Heart right ventricle (tissue), 16 donors: Measurements from ENCODE around the gene KCNMB1. TPM values are rescaled to one million over a fixed set of nuclear protein-coding genes. Genes with fewer than 3 reads are reported as not detected.

Source experiments
- ATAC-seq, 8 donors: fragments of 200-7000 bp; cut with Tn5 transposase; one replicate each; pipeline ENCODE4 v1.9.1; 2020; ENCODE audit warnings: mild to moderate bottlenecking in 8 of 8, moderate library complexity in 8 of 8, moderate number of reproducible peaks in 1 of 8
- DNase-seq, 2 donors: peaks; one replicate each; pipeline ENCODE4 v3.0.0-alpha.2; 2020
- H3K27ac ChIP-seq, 10 donors: fragments of 200-600 bp; sonication (generic) in 2 of 10; one replicate each; pipeline versions ENCODE4 v1.5.0 to v1.8.0; 2020 to 2022; ENCODE audit warnings: mild to moderate bottlenecking in 3 of 10
- H3K27me3 ChIP-seq, 7 donors: fragments of 200-600 bp; one replicate each; pipeline ENCODE4 v1.8.0; 2021 to 2022; ENCODE audit warnings: mild to moderate bottlenecking in 2 of 7
- H3K36me3 ChIP-seq, 9 donors: fragments of 200-600 bp; sonication (generic) in 1 of 9; one replicate each; pipeline versions ENCODE4 v1.5.0 to v1.8.0; 2020 to 2022; ENCODE audit warnings: mild to moderate bottlenecking in 2 of 9
- H3K4me1 ChIP-seq, 9 donors: fragments of 200-600 bp; sonication (generic) in 1 of 9; one replicate each; pipeline versions ENCODE4 v1.5.0 to v1.8.0; 2020 to 2022; ENCODE audit warnings: mild to moderate bottlenecking in 4 of 9
- H3K4me3 ChIP-seq, 10 donors: fragments of 200-600 bp; sonication (generic) in 2 of 10; one replicate each; pipeline versions ENCODE4 v1.5.0 to v1.8.0; 2020 to 2022; ENCODE audit warnings: mild to moderate bottlenecking in 7 of 10, moderate library complexity in 2 of 10
- H3K9me3 ChIP-seq, 11 donors: fragments of 200-600 bp in 10 of 11; sonication (generic) in 2 of 11; one replicate each; pipeline versions ENCODE4 v1.5.0 to v1.8.0; 2013 to 2022; ENCODE audit warnings: mild to moderate bottlenecking in 2 of 11, control low read depth in 1 of 11, moderate library complexity in 1 of 11
- WGBS, 2 donors: extraction: QIAGEN DNeasy Blood & Tissue Kit; methylation state at CpG; one replicate each; pipeline ENCODE4 v1.1.7; 2013; ENCODE audit warnings: inconsistent platforms in 1 of 2; 5-methylcytosine and 5-hydroxymethylcytosine counted together
- intact Hi-C, 10 donors: fragments of 100-400 bp; cut with DNase I; formaldehyde crosslinking; loops; one replicate each; pipeline versions ENCODE4 v1.11.1 to v1.14.2; 2022
- polyA plus RNA-seq, 2 donors: library from polyadenylated mRNA; stranded (reverse); fragments of 200-250 nt; gene quantifications; one replicate each; pipeline ENCODE4 v1.2.3, GENCODE V29; 2013
- total RNA-seq, 10 donors: library from RNA; stranded (reverse); fragmentation: NEBNext Ultra II Directional in 3 of 10; extraction: Animal tissue kit (Norgen Biotek cat#: 25700) in 3 of 10; gene quantifications; one replicate each; pipeline versions ENCODE4 v1.2.1 to v1.2.4, GENCODE V29; 2021 to 2023
- TF ChIP-seq, protein P1 (sequence below), 9 donors: fragments of 200-600 bp; sonication (generic) in 2 of 9; IDR thresholded peaks; one replicate each; pipeline versions ENCODE4 v1.5.0 to v1.8.0; 2021 to 2022; ENCODE audit warnings: antibody characterized with exemption in 9 of 9, mild to moderate bottlenecking in 5 of 9, moderate library complexity in 1 of 9
- donor health status: Arrhythmogenic right ventricular cardiomyopathy.
- donor health status: ischemic (EF 13 %, LVEDD 7.1; RV severe dilation, severe dysfunction).
- donor health status: healthy with polysubstance abuse.
- donor health status: DM: no; HTN: yes; CAD: no.
- donor health status: DM: no; HTN: no; CAD: no.
- donor health status: ischemic (EF 25% LVEDD 6.9; RV normal size, moderate dysfunction).
- donor health status: ischemic (EF 25% LVEDD 5.7; RV mildly dilated, moderate dysfunction).
- donor health status: healthy.
- donor health status: DM: yes; HTN: yes; CAD: no.
- donor health status: Ischemic cardiomyopathy.
- donor health status: ischemic (EF 35%, LVEDD 5.7; RV mildly dilated, moderate dysfunction).
- donor health status: nonischemic (EF 11% LVEDD 7.7; RV severe dilation, severe dysfunction).
- donor health status: DM: yes; HTN: yes; CAD: no.
- donor health status: PGD.
- donor health status: ischemic (EF 29% LVEDD 5.4; RV normal size, mild dysfunction).
- donor health status: nonischemic (EF 23%, LVEDD 6.1; RV moderate dilation, normal function).

Gene KCNMB1
- total and polyA plus RNA-seq, 12 donors = 0.90 to 2.8 (median 1.2) TPM

DNA sequence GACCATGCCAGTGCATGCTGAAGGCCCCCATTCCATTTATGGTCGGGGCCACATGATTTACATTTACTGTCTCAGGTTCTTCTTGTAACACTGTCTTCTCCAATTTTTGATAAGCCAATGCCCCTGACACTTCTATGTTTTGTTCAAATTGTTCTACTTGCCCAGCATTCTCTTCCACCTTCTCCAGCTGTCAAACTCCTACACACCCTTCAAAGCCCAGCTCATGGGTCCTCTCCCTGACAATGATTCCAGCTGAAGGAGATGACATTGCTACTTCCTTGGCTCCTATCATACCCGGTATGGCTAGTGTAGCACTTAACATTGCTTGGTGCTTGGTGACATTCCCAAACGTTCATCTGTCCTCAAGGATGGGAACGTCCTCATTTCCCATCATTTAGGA is 41.1 kb upstream of the KCNMB1 start:
- Histone ChIP-seq H3K27ac (no peak overlapping the region), H3K36me3 (no peaks in the 10 kb centered on the region), H3K27me3 (peaks cover 0 to 11% (median 0%) of the 10 kb centered on the region in 7 donors), H3K9me3 (peaks cover 0 to 12% (median 0%) of the 10 kb centered on the region in 11 donors), H3K4me3 (no peak overlapping the region), H3K4me1 (peaks cover 0 to 29% (median 22%) of the 10 kb centered on the region in 9 donors)
- intact Hi-C loops = loop anchor here in 2 of 10 donors (10.0 kb wide), 2 partner anchors 365 to 905 kb away; no protein-coding TSS in a partner anchor
- no peak for ATAC-seq
- WGBS, 2 donors = 76 to 81% methylated on average over 4 of the region's 4 CpGs
- DNase-seq = no peak
- TF ChIP-seq, protein P1, sequence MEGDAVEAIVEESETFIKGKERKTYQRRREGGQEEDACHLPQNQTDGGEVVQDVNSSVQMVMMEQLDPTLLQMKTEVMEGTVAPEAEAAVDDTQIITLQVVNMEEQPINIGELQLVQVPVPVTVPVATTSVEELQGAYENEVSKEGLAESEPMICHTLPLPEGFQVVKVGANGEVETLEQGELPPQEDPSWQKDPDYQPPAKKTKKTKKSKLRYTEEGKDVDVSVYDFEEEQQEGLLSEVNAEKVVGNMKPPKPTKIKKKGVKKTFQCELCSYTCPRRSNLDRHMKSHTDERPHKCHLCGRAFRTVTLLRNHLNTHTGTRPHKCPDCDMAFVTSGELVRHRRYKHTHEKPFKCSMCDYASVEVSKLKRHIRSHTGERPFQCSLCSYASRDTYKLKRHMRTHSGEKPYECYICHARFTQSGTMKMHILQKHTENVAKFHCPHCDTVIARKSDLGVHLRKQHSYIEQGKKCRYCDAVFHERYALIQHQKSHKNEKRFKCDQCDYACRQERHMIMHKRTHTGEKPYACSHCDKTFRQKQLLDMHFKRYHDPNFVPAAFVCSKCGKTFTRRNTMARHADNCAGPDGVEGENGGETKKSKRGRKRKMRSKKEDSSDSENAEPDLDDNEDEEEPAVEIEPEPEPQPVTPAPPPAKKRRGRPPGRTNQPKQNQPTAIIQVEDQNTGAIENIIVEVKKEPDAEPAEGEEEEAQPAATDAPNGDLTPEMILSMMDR (IDR thresholded peaks at IDR 0.05) = no peak

DNA sequence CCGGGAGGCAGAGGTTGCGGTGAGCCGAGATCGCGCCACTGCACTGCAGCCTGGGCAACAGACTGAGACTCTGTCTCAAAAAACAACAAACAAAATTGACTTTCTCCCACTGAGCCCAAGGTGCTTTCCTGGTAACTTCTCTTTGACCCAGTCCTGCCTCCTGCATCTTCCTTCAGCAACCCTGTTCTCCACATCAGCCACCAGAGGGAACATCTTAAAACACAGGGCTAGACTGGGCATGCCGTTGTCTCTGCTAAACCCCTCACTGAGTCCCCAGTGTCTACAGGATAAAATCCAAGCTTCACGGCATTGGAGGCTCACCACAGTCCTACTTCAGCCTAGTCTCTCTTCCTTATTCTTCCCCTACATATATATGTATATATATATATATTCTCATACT is 39.8 kb upstream of the KCNMB1 start:
- H3K9me3 ChIP-seq = peaks cover 0 to 12% (median 0%) of the 10 kb centered on the region in 11 donors
- intact Hi-C loops = loop anchor here in 3 of 10 donors (10.0 kb wide), 2 partner anchors 324 to 344 kb away; partner anchors contain the start of gene FOXI1 (in 2 of the 3)
- H3K36me3 ChIP-seq = no peaks in the 10 kb centered on the region
- no peak for DNase-seq
- H3K27me3 ChIP-seq = peaks cover 0 to 11% (median 0%) of the 10 kb centered on the region in 7 donors
- H3K4me3 ChIP-seq = no peak overlapping the region
- no peak overlapping the region for H3K27ac ChIP-seq
- ATAC-seq = no peak
- peaks cover 0 to 31% (median 22%) of the 10 kb centered on the region in 9 donors for H3K4me1 ChIP-seq
- 62% methylated on average over 7 of the region's 7 CpGs for WGBS, 2 donors
- TF ChIP-seq, protein P1 (IDR thresholded peaks at IDR 0.05) = peak in 1 of 9 donors; percentile 9

DNA sequence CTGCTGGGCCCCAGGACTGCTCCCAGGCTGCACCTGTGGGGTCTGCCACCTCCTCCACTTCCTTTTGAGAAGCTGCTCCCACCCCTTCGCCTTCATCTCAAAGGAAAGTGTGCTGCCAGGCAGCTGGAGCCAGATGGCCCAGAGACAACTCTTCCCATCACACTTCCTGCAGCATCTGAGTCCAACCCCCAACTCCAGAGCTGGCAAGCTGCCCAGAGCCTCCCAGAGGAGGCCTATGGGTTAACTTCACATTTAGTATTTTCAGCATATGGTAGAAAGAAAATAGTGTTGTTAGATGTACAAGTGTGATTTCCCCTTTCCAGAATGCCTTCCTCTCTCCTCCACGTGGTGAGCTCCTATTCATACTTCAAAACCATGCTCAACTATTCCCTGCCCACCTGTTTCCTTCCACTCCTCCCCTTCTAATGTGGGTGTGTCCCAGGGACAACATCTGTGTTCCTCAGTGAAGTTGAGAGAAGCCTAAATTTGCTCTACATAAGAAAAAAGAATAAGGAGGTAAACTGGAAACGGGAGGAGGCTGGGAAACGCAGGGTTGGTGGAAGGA is 38.6 kb upstream of the KCNMB1 start:
- Histone ChIP-seq H3K27ac (peak overlapping the region in 3 of 10 donors; percentile 14 to 31 (median 14)), H3K9me3 (peaks cover 0 to 7% (median 0%) of the 10 kb centered on the region in 11 donors), H3K27me3 (peaks cover 0 to 11% (median 0%) of the 10 kb centered on the region in 7 donors), H3K4me1 (peaks cover 0 to 33% (median 22%) of the 10 kb centered on the region in 9 donors), H3K36me3 (no peaks in the 10 kb centered on the region), H3K4me3 (no peak overlapping the region)
- WGBS, 2 donors = 28 to 30% methylated on average over 4 of the region's 4 CpGs
- DNase-seq (peak; percentile 54 to 72), ATAC-seq (peak in 3 of 8 donors; percentile 17 to 54 (median 22))
- TF ChIP-seq, protein P1 (IDR thresholded peaks at IDR 0.05) = no peak
- intact Hi-C loops = loop anchor here in 3 of 10 donors (10.0 kb wide), 2 partner anchors 323 to 343 kb away; partner anchors contain the start of gene FOXI1 (in 2 of the 3)

DNA sequence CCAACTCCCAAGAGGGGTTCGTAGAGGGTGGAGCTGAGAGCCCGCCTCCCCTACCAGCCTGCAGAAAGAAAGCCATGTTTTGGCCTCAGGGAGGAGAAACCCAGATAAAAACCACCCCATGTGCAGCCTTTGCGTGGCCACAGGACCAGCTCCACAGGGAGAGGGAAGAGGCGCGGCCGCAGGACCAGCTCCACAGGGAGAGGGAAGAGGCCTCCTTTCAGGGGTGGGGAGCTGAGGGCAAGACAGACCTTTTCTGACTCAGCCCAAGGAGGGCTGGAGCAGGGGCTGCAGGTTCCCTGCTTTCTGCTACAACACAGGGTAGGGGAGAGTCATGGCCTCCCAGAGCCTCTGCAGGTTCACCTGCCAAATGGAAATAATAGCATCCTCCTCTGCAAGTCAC is 37.6 kb upstream of the KCNMB1 start:
- TF ChIP-seq, protein P1 (IDR thresholded peaks at IDR 0.05) = no peak
- ATAC-seq = peak in 2 of 8 donors; percentile 5 to 39
- H3K9me3 ChIP-seq = no peaks in the 10 kb centered on the region

More for the DNA sequence above, 37.6 kb upstream of the KCNMB1 start:
- Histone ChIP-seq H3K4me1 (peaks cover 0 to 41% (median 22%) of the 10 kb centered on the region in 9 donors), H3K36me3 (no peaks in the 10 kb centered on the region), H3K27me3 (peaks cover 0 to 11% (median 4%) of the 10 kb centered on the region in 7 donors), H3K4me3 (no peak overlapping the region), H3K27ac (peak overlapping the region in 1 of 10 donors; percentile 31)
- 63 to 68% methylated on average over 6 of the region's 6 CpGs for WGBS, 2 donors
- intact Hi-C loops = loop anchor here in 3 of 10 donors (10.0 kb wide), 2 partner anchors 322 to 342 kb away; partner anchors contain the start of gene FOXI1 (in 2 of the 3)
- no peak for DNase-seq
